Right cardiac atrium (tissue), 5 donors: ENCODE results near the gene KIF25. TPM values are rescaled to one million over a fixed set of nuclear protein-coding genes. Genes with fewer than 3 reads are reported as not detected.

Source experiments
- ATAC-seq, 2 donors: fragments of 200-7000 bp; cut with Tn5 transposase; one replicate each; pipeline versions ENCODE4 v1.8.0 to v1.9.1; 2020; ENCODE audit warnings: moderate library complexity in 2 of 2, mild to moderate bottlenecking in 1 of 2
- DNase-seq, 3 donors: peaks; one replicate each; pipeline ENCODE4 v3.0.0-alpha.2; 2020
- H3K27ac ChIP-seq: one replicate; pipeline ENCODE4 v1.5.1; 2013; ENCODE audit warnings: mild to moderate bottlenecking, low read length, control low read depth, moderate library complexity
- H3K27me3 ChIP-seq: one replicate; pipeline ENCODE4 v1.6.1; 2013; ENCODE audit not compliant: control insufficient read depth, insufficient read depth
- H3K4me1 ChIP-seq: one replicate; pipeline ENCODE4 v1.6.1; 2013; ENCODE audit warnings: low read length; ENCODE audit not compliant: control insufficient read depth, insufficient read depth
- H3K4me3 ChIP-seq: one replicate; pipeline ENCODE4 v1.5.1; 2013; ENCODE audit warnings: low read length, control low read depth
- H3K9me3 ChIP-seq: one replicate; pipeline ENCODE4 v1.6.1; 2013; ENCODE audit warnings: low read length; ENCODE audit not compliant: control insufficient read depth
- WGBS: extraction: QIAGEN DNeasy Blood & Tissue Kit; methylation state at CpG from one replicate; pipeline ENCODE4 v1.1.7; 2013; 5-methylcytosine and 5-hydroxymethylcytosine counted together
- intact Hi-C, 4 donors: fragments of 100-400 bp; cut with DNase I; formaldehyde crosslinking; loops; one replicate each; pipeline versions ENCODE4 v1.11.0 to v1.14.0; 2022 to 2023
- polyA plus RNA-seq: library from polyadenylated mRNA; stranded (reverse); fragments of 200-250 nt; gene quantifications from one replicate; pipeline ENCODE4 v1.2.3, GENCODE V29; 2013
- total RNA-seq, 4 donors: library from RNA; stranded (reverse); fragmentation: NEBNext Ultra II Directional; extraction: Animal tissue kit (Norgen Biotek cat#: 25700); gene quantifications; one replicate each; pipeline ENCODE4 v1.2.1, GENCODE V29; 2021
- donor health status: healthy with polysubstance abuse.
- donor health status: DM: no; HTN: yes; CAD: no.
- donor health status: DM: no; HTN: no; CAD: no.
- donor health status: DM: no; HTN: yes; CAD: no; lungs with severe emphysema.
- donor health status: DM: yes; HTN: yes; CAD: no.

Gene KIF25
- total and polyA plus RNA-seq, 5 donors = 0.25 to 0.29 TPM; not detected in 3

- 58% methylated on average over 21 of the region's 21 CpGs for WGBS
- H3K4me1 ChIP-seq = no peaks in the 10 kb centered on the region
- H3K27me3 ChIP-seq = no peaks in the 10 kb centered on the region
- no peak overlapping the region for H3K4me3 ChIP-seq
- ATAC-seq = no peak
- intact Hi-C loops = no loop called here
- no peak overlapping the region for H3K27ac ChIP-seq
- no peak for DNase-seq
- H3K9me3 ChIP-seq = no peaks in the 10 kb centered on the region
Measured at GRCh38 chr6:168078175-168078942, 80.9 kb downstream of the KIF25 start.

- H3K4me3 ChIP-seq = no peak within 1 kb of the TSS
- ATAC-seq = peak in 1 of 2 donors; percentile 39
- H3K27ac ChIP-seq = no peak within 1 kb of the TSS
- intact Hi-C loops = no loop called here
- H3K27me3 ChIP-seq = no peaks in the 10 kb centered on the region
- no peaks in the 10 kb centered on the region for H3K9me3 ChIP-seq
- WGBS = 85% methylated on average over 21 of the region's 21 CpGs
- H3K4me1 ChIP-seq = no peaks in the 10 kb centered on the region
- no peak for DNase-seq
Measured at GRCh38 chr6:168078943-168079405, 81.5 kb downstream of the KIF25 start, which contains the start of gene FRMD1. Gene FRMD1 (minus strand): TSS chr6:168079212. CDS start chr6:168079094, 118 bp downstream.

DNA sequence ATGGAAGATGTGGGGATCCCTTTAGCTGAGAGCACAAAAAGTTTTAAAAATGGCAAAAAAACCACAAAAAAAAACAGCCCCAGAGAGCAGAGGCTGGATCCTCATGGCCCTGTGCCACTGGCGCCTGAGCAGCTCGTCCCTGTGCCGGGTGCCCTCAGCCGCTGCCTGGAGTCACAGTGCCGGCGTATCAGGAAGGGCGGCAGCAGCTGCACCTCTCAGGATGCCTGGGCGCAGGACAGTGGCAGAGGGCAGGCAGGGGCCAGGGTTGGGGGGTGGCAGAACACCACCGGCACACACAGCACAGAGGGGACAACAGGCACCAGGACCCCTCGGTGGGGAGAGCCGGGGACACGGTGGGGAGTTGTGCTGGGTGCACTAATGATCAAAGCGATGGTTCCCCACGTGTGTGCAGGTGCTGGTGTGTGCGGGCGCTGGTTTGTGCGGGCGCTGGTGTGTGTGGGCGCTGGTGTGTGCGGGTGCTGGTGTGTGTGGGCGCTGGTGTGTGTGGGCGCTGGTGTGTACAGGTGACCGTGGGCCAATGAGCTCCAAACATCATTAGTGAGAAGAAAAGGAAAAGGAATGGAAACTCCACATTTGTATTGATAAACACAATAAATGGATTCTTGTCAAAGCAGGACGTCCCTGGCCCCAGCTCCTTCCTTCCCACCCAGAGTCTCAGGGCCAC lies 83.1 kb downstream of the KIF25 start:
- H3K9me3 ChIP-seq = no peaks in the 10 kb centered on the region
- no peak overlapping the region for H3K27ac ChIP-seq
- H3K4me3 ChIP-seq = no peak overlapping the region
- no peaks in the 10 kb centered on the region for H3K27me3 ChIP-seq
- H3K4me1 ChIP-seq = no peaks in the 10 kb centered on the region
- intact Hi-C loops = no loop called here
- ATAC-seq = no peak
- DNase-seq = no peak
- 89% methylated on average over 24 of the region's 24 CpGs for WGBS

DNA sequence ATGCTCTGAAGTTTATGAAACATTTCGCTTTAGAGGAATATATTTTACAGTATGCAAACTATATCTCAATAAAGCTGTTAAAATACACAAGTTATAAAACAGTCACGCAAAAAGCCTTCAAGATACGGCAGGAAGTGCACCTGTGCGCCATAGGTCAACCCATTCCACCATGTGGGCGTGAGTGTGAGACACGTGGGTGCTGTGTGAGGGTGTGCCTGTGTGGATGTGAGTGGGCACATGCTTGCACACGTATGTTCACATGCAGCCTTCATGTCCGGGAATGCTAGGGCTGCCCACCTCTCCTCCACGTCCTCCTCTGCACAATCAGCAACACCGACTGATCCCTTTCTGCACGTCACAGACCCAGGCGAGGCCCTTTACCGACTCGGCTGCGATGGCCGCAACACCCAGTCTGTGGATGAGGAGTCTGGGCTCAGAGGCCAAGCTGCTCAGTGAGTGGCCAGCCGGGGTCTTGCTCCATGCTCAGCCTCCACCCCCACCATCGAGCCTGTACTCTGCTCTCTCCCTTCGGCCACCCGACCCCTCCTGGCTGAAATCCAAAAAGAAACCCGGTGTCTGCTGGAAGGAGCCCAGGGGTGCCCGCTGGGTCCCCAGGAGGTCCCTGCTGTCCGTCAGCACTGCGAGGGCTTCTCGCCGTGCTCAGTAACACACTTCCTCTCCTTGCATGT lies 84.5 kb downstream of the KIF25 start:
- Histone ChIP-seq H3K27ac (no peak overlapping the region), H3K9me3 (no peaks in the 10 kb centered on the region), H3K4me1 (no peaks in the 10 kb centered on the region), H3K27me3 (no peaks in the 10 kb centered on the region), H3K4me3 (no peak overlapping the region)
- intact Hi-C loops = no loop called here
- ATAC-seq (no peak), DNase-seq (no peak)
- 84% methylated on average over 26 of the region's 26 CpGs for WGBS

DNA sequence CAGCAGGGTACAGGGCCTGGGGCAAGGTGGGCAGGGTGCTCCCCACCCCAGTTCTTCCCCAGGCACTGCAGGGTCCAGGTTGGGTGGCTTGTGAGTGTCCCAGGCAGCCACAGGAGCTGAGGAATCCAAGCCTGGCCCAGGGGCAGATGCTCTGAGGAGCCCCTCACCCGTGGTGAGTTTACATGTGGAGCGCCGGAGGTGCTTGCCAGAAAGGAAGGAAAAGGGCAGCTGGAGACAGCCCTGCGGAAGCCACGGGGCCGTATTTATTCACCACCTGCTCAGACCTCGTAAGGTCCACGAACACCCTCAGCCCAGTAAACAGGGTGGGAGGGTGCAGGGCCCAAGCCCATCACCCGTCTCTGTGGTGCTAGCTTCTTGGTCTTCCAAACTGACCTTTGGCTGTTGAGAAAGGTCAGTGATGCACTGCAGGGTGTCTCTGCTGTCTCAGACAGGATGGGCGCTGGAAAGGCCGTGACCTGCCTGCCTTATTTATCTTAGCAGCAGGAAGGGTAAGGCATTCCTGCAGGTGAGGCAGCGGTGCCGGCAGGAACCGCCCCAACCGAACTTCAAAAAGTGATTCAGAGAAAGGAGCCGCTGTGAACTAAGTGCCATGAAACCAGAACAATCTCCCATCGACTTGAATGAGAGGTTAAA lies 85.5 kb downstream of the KIF25 start:
- H3K9me3 ChIP-seq = no peaks in the 10 kb centered on the region
- peak in 1 of 3 donors; percentile 19 for DNase-seq
- ATAC-seq = no peak
- 51% methylated on average over 17 of the region's 17 CpGs for WGBS
- H3K4me1 ChIP-seq = no peaks in the 10 kb centered on the region
- H3K27me3 ChIP-seq = no peaks in the 10 kb centered on the region
- H3K27ac ChIP-seq = no peak overlapping the region
- intact Hi-C loops = no loop called here
- no peak overlapping the region for H3K4me3 ChIP-seq

DNA sequence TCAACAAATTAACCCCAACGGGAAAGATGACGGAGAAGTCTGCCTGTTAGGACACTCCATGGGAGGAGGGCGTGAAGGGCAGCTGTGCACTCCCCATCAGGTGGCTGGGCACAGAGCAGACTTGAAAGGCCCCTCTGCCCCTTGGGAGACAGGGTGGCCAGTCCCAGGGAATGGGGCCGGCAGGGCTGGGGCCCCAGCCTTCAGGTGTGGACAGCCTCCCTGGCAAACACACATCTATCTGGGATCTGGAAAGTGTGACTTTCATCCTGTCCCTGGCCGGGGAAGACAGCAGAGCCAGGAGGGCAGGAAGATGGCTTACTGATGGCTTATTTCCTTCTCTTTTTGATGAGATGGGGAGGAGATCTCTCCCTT lies 86.0 kb downstream of the KIF25 start:
- DNase-seq (peak in 1 of 3 donors; percentile 33), ATAC-seq (no peak)
- Histone ChIP-seq H3K27me3 (no peaks in the 10 kb centered on the region), H3K4me1 (no peaks in the 10 kb centered on the region), H3K9me3 (no peaks in the 10 kb centered on the region), H3K4me3 (no peak overlapping the region), H3K27ac (no peak overlapping the region)
- intact Hi-C loops = no loop called here
- 56% methylated on average over 5 of the region's 5 CpGs for WGBS

- WGBS = 88% methylated on average over 19 of the region's 19 CpGs
- H3K4me3 ChIP-seq = no peak overlapping the region
- H3K27ac ChIP-seq = no peak overlapping the region
- ATAC-seq (no peak), DNase-seq (peak in 1 of 3 donors; percentile 9)
- H3K4me1 ChIP-seq = no peaks in the 10 kb centered on the region
- no peaks in the 10 kb centered on the region for H3K27me3 ChIP-seq
- intact Hi-C loops = no loop called here
- no peaks in the 10 kb centered on the region for H3K9me3 ChIP-seq
Measured at GRCh38 chr6:168084465-168085160, 87.1 kb downstream of the KIF25 start.

GRCh38 chr6:168086066-168086465 lies 88.6 kb downstream of the KIF25 start:
- Histone ChIP-seq H3K4me1 (no peaks in the 10 kb centered on the region), H3K27ac (no peak overlapping the region), H3K9me3 (no peaks in the 10 kb centered on the region), H3K4me3 (no peak overlapping the region), H3K27me3 (no peaks in the 10 kb centered on the region)
- intact Hi-C loops = no loop called here
- 95% methylated on average over 10 of the region's 10 CpGs for WGBS
- ATAC-seq (no peak), DNase-seq (peak in 2 of 3 donors; percentile 19 to 21)

DNA sequence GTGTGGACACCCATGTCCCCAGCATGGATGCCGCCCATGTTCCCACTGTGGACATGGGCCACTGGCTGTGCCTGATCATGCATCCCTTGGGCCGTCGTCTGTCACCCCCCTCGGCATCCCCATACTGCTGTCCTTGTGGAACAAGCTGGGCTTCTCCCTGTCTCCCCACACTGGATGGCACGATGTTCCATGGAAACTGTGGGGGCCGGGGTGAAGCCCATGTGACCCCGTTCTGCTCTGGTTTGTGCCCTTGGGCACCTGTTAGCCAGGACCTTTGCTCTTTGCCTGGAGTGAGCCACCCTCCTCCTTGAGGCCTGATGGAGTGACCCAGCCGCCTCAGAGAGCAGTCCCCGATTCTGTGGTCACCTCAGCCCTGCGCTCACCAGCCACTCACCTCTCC lies 89.1 kb downstream of the KIF25 start:
- Histone ChIP-seq H3K9me3 (no peaks in the 10 kb centered on the region), H3K27me3 (no peaks in the 10 kb centered on the region), H3K4me3 (no peak overlapping the region), H3K4me1 (no peaks in the 10 kb centered on the region), H3K27ac (no peak overlapping the region)
- 97% methylated on average over 10 of the region's 10 CpGs for WGBS
- peak in 2 of 3 donors; percentile 20 to 35 for DNase-seq
- ATAC-seq = no peak
- intact Hi-C loops = no loop called here

DNA sequence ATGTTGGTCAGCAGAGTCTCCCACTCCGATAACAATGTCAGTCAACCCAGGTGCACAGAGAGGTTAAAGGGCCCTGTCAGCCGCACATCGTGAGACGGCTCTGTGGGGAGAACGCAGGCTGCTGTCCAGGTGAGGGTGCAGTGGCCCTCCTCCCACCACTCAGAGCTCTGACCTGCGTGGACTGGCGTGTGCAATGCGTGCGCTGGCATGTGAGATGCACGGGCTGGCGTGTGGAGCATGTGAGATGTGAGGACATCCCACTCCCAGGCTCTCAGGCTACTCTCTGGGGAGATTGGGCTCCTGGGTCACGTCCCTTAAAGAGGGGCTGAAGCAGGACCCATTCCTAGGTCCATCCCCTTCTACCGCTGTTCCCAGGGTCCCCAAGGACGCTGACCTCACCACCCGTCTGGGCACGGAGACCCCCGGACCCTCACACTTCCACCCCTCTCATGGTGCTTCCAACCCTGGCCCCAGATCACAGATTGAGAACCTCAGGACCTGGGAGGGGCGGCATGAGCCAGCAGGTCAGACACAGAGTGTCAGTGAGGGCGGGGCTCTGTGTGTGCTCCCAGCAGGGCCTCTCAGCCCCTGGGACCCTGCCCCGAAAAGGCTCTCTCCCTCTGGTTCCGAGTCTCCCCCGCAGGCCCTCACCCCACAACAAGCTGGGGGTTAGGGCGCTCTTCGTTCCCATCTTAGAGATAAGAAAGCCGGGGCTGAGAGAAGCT lies 90.1 kb downstream of the KIF25 start:
- no peak for ATAC-seq
- WGBS = 80% methylated on average over 25 of the region's 25 CpGs

More for the DNA sequence above, 90.1 kb downstream of the KIF25 start:
- H3K27ac ChIP-seq = no peak overlapping the region
- no peak overlapping the region for H3K4me3 ChIP-seq
- DNase-seq = peak in 2 of 3 donors; percentile 31 to 46
- H3K27me3 ChIP-seq = no peaks in the 10 kb centered on the region
- no peaks in the 10 kb centered on the region for H3K4me1 ChIP-seq
- H3K9me3 ChIP-seq = no peaks in the 10 kb centered on the region
- intact Hi-C loops = no loop called here
